Measurements from ENCODE around the gene PLCB1.

PLCB1 gene

GRCh38 chr20:8128291-8129060 lies 3.6 kb upstream of the PLCB1 start:
- no peak for TF ChIP-seq CTCF (IDR thresholded peaks at IDR 0.05; ENCODE audit: low read depth, low read length)
- DNase-seq (ENCODE audit: low read depth, low spot score), result no peak
- in situ Hi-C loops (cut with HindIII; ENCODE audit: low sequenced_read_pairs), result no loop called here
- no peak overlapping the region for H3K4me3 ChIP-seq (ENCODE audit: low read depth, low read length)

- no peak for TF ChIP-seq CTCF (IDR thresholded peaks at IDR 0.05; ENCODE audit: low read depth, low read length)
- in situ Hi-C loops (cut with HindIII; ENCODE audit: low sequenced_read_pairs), result no loop called here
- DNase-seq (ENCODE audit: low read depth, low spot score), result no peak
- no peak overlapping the region for H3K4me3 ChIP-seq (ENCODE audit: low read depth, low read length)
Measured at GRCh38 chr20:8129211-8129976, 2.7 kb upstream of the PLCB1 start.

GRCh38 chr20:8130840-8131526 lies 1.1 kb upstream of the PLCB1 start:
- no peak for TF ChIP-seq CTCF (IDR thresholded peaks at IDR 0.05; ENCODE audit: low read depth, low read length)
- no peak for DNase-seq (ENCODE audit: low read depth, low spot score)
- H3K4me3 ChIP-seq (ENCODE audit: low read depth, low read length), result no peak overlapping the region
- in situ Hi-C loops (cut with HindIII; ENCODE audit: low sequenced_read_pairs), result no loop called here

- H3K4me3 ChIP-seq (ENCODE audit: low read depth, low read length), result peak overlapping the region; percentile 54
- in situ Hi-C loops (cut with HindIII; ENCODE audit: low sequenced_read_pairs), result no loop called here
- DNase-seq (ENCODE audit: low read depth, low spot score), result no peak
- TF ChIP-seq CTCF (IDR thresholded peaks at IDR 0.05; ENCODE audit: low read depth, low read length), result no peak
Measured at GRCh38 chr20:8132484-8133309, 631 bp downstream of the PLCB1 start.

- DNase-seq (ENCODE audit: low read depth, low spot score), result no peak
- peak overlapping the region; percentile 54 for H3K4me3 ChIP-seq (ENCODE audit: low read depth, low read length)
- no peak for TF ChIP-seq CTCF (IDR thresholded peaks at IDR 0.05; ENCODE audit: low read depth, low read length)
- in situ Hi-C loops (cut with HindIII; ENCODE audit: low sequenced_read_pairs), result no loop called here
Measured at GRCh38 chr20:8133310-8133768, 1.3 kb downstream of the PLCB1 start.

Data from astrocyte of the spinal cord (primary cell).